ENCODE data around the gene APBA1. TPM values are rescaled to one million over a fixed set of nuclear protein-coding genes. Genes with fewer than 3 reads are reported as not detected.

The APBA1 gene
- total and polyA plus RNA-seq, 9 of the 15 experiments (the other 6 are each of a cell fraction or from before 2014, with no cell fraction given) = 0.01 to 0.02 TPM; not detected in 7

GRCh38 chr9:69468380-69468779 lies 203.8 kb downstream of the APBA1 start:
- Histone ChIP-seq H3K9me3 (replicated peaks; ENCODE audit: control insufficient read depth, insufficient read depth, low read depth, low read length) (no peaks in the 10 kb centered on the region), H3K27me3 (ENCODE audit: control insufficient read depth in 2 of 2, insufficient read depth in 2 of 2, low read length in 2 of 2) (peaks cover 0 to 6% of the 10 kb centered on the region in 2 experiments; a peak in 2 of 5 replicates), H3K9me1 (ENCODE audit: control insufficient read depth, insufficient read depth, low read length) (no peaks in the 10 kb centered on the region), H3K36me3 (ENCODE audit: control insufficient read depth, insufficient read depth, low read length) (no peaks in the 10 kb centered on the region), H3K27ac (ENCODE audit: extremely low read depth, low read depth, low read length) (no peak overlapping the region), H3K9ac (ENCODE audit: insufficient read depth in 1 of 2, low read depth in 2 of 2, low read length in 2 of 2) (no peak overlapping the region), H3K4me1 (replicated peaks in 1 of 2; ENCODE audit: control insufficient read depth in 2 of 2, insufficient read depth in 2 of 2, low read length in 2 of 2) (no peaks in the 10 kb centered on the region), H3K4me3 (no peak overlapping the region), H3K4me2 (ENCODE audit: insufficient read depth, low read length) (no peak overlapping the region), H2AFZ (ENCODE audit: low read depth, low read length) (no peak overlapping the region), H4K20me1 (replicated peaks; ENCODE audit: control insufficient read depth, insufficient read depth, low read length) (no peaks in the 10 kb centered on the region), H3K79me2 (ENCODE audit: control insufficient read depth, insufficient read depth, low read length) (no peaks in the 10 kb centered on the region)
- no peak for ATAC-seq
- CTCF ChIA-PET (ENCODE audit: low intra/inter-chr PET ratio) = no interaction called here
- intact Hi-C loops (cut with micrococcal nuclease) (no loop called here), in situ Hi-C loops (cut with MboI) (no loop called here)
- DNase-seq (ENCODE audit: extremely low read depth in 1 of 4, low spot score in 3 of 4) = no peak
- POLR2A ChIA-PET = interaction anchor here (0.6 kb wide), 1 partner anchor 20 kb away, joined by 4 read pairs; no protein-coding TSS in a partner anchor
- BruUV-seq (replicated peaks) = no TSS peak
- 0% methylated on average over 1 of the region's 1 CpG for WGBS (ENCODE audit: insufficient coverage, low coverage, missing lambda C conversion rate)
- no peak for FAIRE-seq
- no peak for TF ChIP-seq ZNF740 (CRISPR knock-in tag; IDR thresholded peaks at IDR 0.05)
- no peak for TF ChIP-seq ZNF740 (tag; IDR thresholded peaks at IDR 0.05)
- TF ChIP-seq AFF4 (CRISPR knock-in tag; IDR thresholded peaks at IDR 0.05) = no peak
- no peak for TF ChIP-seq U2AF1 (optimal IDR thresholded peaks at IDR 0.05; ENCODE audit: low read depth, low read length)
- no peak for TF ChIP-seq HBP1 (CRISPR knock-in tag; IDR thresholded peaks at IDR 0.05)
- TF ChIP-seq ZNF184 (CRISPR knock-in tag; IDR thresholded peaks at IDR 0.05) = no peak
- no peak for TF ChIP-seq AFF1 (IDR thresholded peaks at IDR 0.05; ENCODE audit: low read depth in 1 of 2, partially characterized antibody in 2 of 2)
- TF ChIP-seq RBFOX2 (IDR thresholded peaks at IDR 0.05; ENCODE audit: low read depth, low read length) = no peak
- TF ChIP-seq TAF7 (tag; IDR thresholded peaks at IDR 0.05) = no peak
